Activated naive CD8-positive, alpha-beta T cell treated with anti-CD3 and anti-CD28 coated beads, Interleukin-2, amount 10 ng/mL, durations not matched to agents 7 days and 5 days (primary cell): ENCODE measurements around the gene CARD18. TPM values are rescaled to one million over a fixed set of nuclear protein-coding genes. Genes with fewer than 3 reads are reported as not detected.

Experiments
- ATAC-seq: fragments of 150-1000 bp; cut with Tn5 transposase; one replicate; pipeline ENCODE4 v1.10.0; 2021; ENCODE audit warnings: low read depth, moderate library complexity
- POLR2A ChIA-PET: fragments of 350-600 bp; sonication (Branson Sonifier 250); formaldehyde crosslinking; loops from one replicate; lab custom pipeline; 2021; ENCODE audit warnings: antibody characterized with exemption; lab: Charles Lee
- DNase-seq: peaks from one replicate; pipeline ENCODE4 v3.0.0; 2021
- H3K27ac Mint-ChIP-seq: one replicate; pipeline ENCODE4 v1.8.0; 2022; ENCODE audit warnings: mild to moderate bottlenecking, mixed read lengths
- H3K27me3 Mint-ChIP-seq: one replicate; pipeline ENCODE4 v1.8.0; 2022; ENCODE audit warnings: mild to moderate bottlenecking, moderate library complexity, mixed read lengths
- H3K36me3 Mint-ChIP-seq: one replicate; pipeline ENCODE4 v1.8.0; 2021; ENCODE audit warnings: mild to moderate bottlenecking, mixed read lengths
- H3K4me1 Mint-ChIP-seq: one replicate; pipeline ENCODE4 v1.8.0; 2021; ENCODE audit warnings: mixed read lengths
- H3K4me3 Mint-ChIP-seq: one replicate; pipeline ENCODE4 v1.8.0; 2022; ENCODE audit warnings: mild to moderate bottlenecking, moderate library complexity, mixed read lengths
- H3K9me3 Mint-ChIP-seq: one replicate; pipeline ENCODE4 v1.8.0; 2021; ENCODE audit warnings: mixed read lengths
- total RNA-seq, 2 experiments: library from RNA; stranded (reverse); gene quantifications; one replicate each; pipeline ENCODE4 v1.2.3, GENCODE V29; 2021

The CARD18 gene
- total RNA-seq, 2 experiments from 2014 or later = not detected

GRCh38 chr11:105155679-105156078 lies 16.1 kb upstream of the CARD18 start:
- H3K36me3 Mint-ChIP-seq = no peaks in the 10 kb centered on the region

DNA sequence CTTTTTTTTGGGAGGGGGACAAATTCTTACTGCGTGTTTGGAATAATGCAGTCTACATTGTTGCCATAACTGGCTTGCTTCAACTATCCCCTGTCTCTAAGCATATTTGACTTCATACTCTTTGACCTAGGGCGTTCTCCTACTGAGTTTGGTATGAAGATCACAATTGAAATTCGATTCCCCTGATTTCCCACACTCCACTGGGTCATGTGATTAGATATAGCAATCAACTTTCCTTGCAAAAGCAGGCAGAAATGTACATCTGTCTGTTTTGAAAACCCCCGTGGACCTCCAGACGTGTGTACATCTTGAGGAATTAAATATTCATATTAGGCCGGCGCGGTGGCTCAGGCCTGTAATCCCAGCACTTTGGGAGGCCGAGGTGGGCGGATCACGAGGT lies 13.8 kb upstream of the CARD18 start:
- POLR2A ChIA-PET = no interaction called here
- H3K36me3 Mint-ChIP-seq = no peaks in the 10 kb centered on the region
- DNase-seq (no peak), ATAC-seq (no peak)
- H3K4me1 Mint-ChIP-seq = no peaks in the 10 kb centered on the region
- H3K9me3 Mint-ChIP-seq = no peaks in the 10 kb centered on the region
- no peak overlapping the region for H3K27ac Mint-ChIP-seq
- no peaks in the 10 kb centered on the region for H3K27me3 Mint-ChIP-seq
- H3K4me3 Mint-ChIP-seq = no peak overlapping the region

More at GRCh38 chr11:105155679-105156078, 16.1 kb upstream of the CARD18 start:
- Mint-ChIP-seq H3K27ac (no peak overlapping the region), H3K27me3 (no peaks in the 10 kb centered on the region), H3K9me3 (no peaks in the 10 kb centered on the region), H3K4me1 (no peaks in the 10 kb centered on the region), H3K4me3 (no peak overlapping the region)
- no peak for DNase-seq
- POLR2A ChIA-PET = no interaction called here
- no peak for ATAC-seq

DNA sequence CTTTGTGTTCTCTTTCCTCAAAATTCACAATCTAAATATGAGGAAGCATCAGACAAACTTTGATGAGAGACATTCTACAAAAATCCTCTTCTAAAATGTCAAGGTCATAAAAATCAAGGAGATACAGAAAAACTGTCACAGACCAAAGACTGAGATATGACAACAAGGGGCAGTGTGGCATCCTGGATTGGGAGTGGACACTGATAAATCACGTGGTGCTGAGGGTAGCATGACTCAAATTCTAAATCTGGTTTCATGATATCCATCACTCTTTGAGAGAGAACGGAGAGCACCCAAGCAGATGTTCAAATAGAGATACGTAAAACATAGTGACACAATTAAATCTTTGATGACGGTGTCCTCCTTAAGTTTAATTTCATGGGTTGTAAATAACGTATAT lies 13.0 kb upstream of the CARD18 start:
- Mint-ChIP-seq H3K27ac (no peak overlapping the region), H3K4me3 (no peak overlapping the region), H3K27me3 (no peaks in the 10 kb centered on the region), H3K36me3 (no peaks in the 10 kb centered on the region), H3K9me3 (no peaks in the 10 kb centered on the region), H3K4me1 (no peaks in the 10 kb centered on the region)
- DNase-seq = no peak
- POLR2A ChIA-PET = no interaction called here
- no peak for ATAC-seq

DNA sequence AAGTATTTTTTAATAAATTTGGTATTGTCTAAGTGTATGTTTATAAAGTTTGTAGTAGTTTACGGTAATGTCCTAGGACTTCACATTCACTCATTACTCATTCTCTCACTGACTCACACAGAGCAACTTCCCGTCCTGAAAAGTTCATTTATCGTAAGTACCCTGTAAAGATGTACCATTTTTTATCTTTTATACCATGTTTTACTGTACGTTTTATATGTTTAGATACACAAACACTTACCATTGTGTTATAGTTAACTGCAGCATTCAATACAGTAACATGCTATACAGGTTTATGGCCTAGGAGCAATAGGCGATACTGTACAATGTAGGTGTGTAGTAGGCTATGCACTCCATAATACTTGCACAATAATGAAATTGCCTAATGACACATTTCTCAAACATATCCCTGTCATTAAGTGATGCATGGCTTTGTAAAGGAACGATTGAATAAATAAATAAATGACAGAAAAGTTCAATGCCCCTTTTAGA lies 12.5 kb upstream of the CARD18 start:
- Mint-ChIP-seq H3K4me3 (no peak overlapping the region), H3K36me3 (no peaks in the 10 kb centered on the region), H3K4me1 (no peaks in the 10 kb centered on the region), H3K27ac (no peak overlapping the region), H3K27me3 (no peaks in the 10 kb centered on the region), H3K9me3 (no peaks in the 10 kb centered on the region)
- POLR2A ChIA-PET = no interaction called here
- DNase-seq (no peak), ATAC-seq (no peak)

DNA sequence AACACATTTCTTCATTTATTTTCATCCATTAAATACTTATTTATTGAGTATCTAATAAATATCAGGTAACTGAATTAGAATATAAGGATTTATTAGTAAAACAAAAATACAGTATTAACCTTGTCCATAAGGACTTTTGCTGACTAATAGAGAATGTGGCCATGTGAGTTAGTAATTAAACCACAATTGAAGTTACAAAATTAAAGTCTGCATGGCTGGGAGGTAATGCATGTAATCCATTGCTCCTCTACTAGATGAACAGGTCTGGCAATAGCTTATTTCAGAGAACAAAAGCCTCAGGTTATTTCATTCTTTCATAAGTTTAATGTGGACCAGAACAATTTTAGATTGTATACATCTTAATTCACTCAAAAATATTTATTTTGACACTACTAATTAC lies 9.9 kb upstream of the CARD18 start:
- Mint-ChIP-seq H3K9me3 (no peaks in the 10 kb centered on the region), H3K4me3 (no peak overlapping the region), H3K27ac (no peak overlapping the region), H3K27me3 (no peaks in the 10 kb centered on the region), H3K4me1 (no peaks in the 10 kb centered on the region), H3K36me3 (no peaks in the 10 kb centered on the region)
- ATAC-seq = no peak
- DNase-seq = no peak
- POLR2A ChIA-PET = no interaction called here

DNA sequence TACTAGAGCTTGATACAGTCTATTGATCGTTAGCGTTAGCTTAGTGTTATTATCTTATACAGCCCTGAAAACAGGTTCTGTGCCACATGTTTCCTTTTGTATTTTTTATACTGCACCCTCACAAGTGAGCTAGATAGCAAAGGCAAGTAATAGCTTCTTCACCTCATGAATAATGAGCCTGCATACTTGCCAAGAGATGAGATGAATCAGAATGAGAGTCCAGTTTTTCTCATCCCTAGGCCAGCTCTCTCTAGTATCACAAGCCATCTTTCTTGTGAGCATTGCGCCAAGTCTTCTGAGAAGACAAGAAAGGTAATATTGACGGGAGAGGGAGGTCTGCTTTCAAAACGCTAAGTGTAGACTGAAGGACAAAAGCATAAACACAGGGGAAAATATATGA lies 8.7 kb upstream of the CARD18 start:
- Mint-ChIP-seq H3K36me3 (no peaks in the 10 kb centered on the region), H3K9me3 (no peaks in the 10 kb centered on the region), H3K4me1 (no peaks in the 10 kb centered on the region), H3K27ac (no peak overlapping the region), H3K27me3 (peaks cover 2% of the 10 kb centered on the region), H3K4me3 (no peak overlapping the region)
- no peak for DNase-seq
- ATAC-seq = no peak
- POLR2A ChIA-PET = no interaction called here

GRCh38 chr11:105144887-105145286 lies 5.3 kb upstream of the CARD18 start:
- H3K4me3 Mint-ChIP-seq = no peak overlapping the region
- peaks cover 1% of the 10 kb centered on the region for H3K9me3 Mint-ChIP-seq
- H3K4me1 Mint-ChIP-seq = peaks cover 1% of the 10 kb centered on the region
- DNase-seq (no peak), ATAC-seq (no peak)
- no peak overlapping the region for H3K27ac Mint-ChIP-seq
- peaks cover 2% of the 10 kb centered on the region for H3K27me3 Mint-ChIP-seq
- no peaks in the 10 kb centered on the region for H3K36me3 Mint-ChIP-seq
- POLR2A ChIA-PET = no interaction called here

DNA sequence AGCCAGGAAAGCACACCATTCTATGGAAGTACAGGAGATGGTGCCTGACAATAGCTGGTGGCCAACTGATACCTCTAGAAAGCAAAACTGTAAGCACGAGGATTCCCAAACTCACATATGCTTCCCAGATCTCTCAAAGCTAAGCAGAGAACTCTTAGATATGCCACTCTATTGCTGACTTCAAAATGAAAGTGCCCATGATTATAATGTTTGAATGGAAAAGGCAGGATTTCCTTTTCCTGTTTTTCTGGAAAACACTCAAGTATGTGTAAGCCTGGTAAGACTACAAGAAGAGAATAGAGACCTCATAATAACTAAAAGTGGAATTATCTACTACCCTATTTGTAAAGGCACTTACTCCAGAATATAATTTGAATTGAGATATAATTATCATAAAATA lies 2.6 kb upstream of the CARD18 start:
- DNase-seq (no peak), ATAC-seq (no peak)
- Mint-ChIP-seq H3K4me1 (peaks cover 1% of the 10 kb centered on the region), H3K27ac (no peak overlapping the region), H3K4me3 (no peak overlapping the region), H3K9me3 (peaks cover 1% of the 10 kb centered on the region), H3K36me3 (no peaks in the 10 kb centered on the region), H3K27me3 (peaks cover 2% of the 10 kb centered on the region)
- POLR2A ChIA-PET = no interaction called here

DNA sequence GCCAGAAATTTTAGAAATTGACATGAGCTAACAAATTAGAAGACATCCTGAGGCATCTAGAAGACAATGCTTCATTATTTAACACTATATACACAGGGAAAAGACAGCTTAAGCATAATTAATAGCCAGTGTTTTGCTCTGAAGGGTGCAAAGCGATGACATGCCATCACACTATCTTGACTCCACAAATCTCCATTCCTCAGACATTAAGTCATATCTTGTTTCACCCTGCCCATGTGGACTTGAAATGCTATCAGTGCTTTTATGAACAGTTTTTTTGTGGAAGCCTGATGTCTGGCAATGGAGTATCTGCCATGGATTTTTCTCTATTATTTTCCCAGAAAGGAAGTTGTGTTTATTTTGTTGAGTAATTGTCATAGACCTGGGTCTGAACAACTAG lies 2.3 kb downstream of the CARD18 start:
- Mint-ChIP-seq H3K36me3 (no peaks in the 10 kb centered on the region), H3K27me3 (no peaks in the 10 kb centered on the region), H3K27ac (no peak overlapping the region), H3K9me3 (peaks cover 2% of the 10 kb centered on the region), H3K4me1 (peaks cover 1% of the 10 kb centered on the region), H3K4me3 (no peak overlapping the region)
- POLR2A ChIA-PET = no interaction called here
- DNase-seq (no peak), ATAC-seq (no peak)

DNA sequence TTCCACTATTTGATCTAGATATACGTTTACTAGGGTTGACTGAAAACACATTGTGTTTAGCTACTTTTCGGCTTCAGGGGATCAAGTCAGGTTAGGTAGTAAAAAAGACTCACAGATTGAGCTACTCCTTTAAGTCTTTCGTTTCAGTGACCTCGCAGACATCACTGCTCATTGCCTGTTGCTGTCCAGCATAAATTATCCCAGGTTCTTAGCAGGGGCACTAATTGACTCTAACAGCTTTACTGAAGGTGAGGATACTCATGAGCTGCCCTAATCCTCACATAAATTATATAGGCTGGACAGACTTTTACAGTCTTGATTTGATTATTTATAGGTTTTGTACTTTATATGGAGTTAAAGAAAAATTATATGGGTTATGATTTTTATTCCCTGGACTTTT lies 3.7 kb downstream of the CARD18 start:
- H3K36me3 Mint-ChIP-seq = no peaks in the 10 kb centered on the region
- POLR2A ChIA-PET = no interaction called here
- ATAC-seq (no peak), DNase-seq (no peak)
- H3K27ac Mint-ChIP-seq = no peak overlapping the region
- no peaks in the 10 kb centered on the region for H3K27me3 Mint-ChIP-seq
- H3K4me3 Mint-ChIP-seq = no peak overlapping the region
- peaks cover 9% of the 10 kb centered on the region for H3K9me3 Mint-ChIP-seq
- H3K4me1 Mint-ChIP-seq = no peaks in the 10 kb centered on the region

- POLR2A ChIA-PET = no interaction called here
- peaks cover 10% of the 10 kb centered on the region for H3K9me3 Mint-ChIP-seq
- no peaks in the 10 kb centered on the region for H3K36me3 Mint-ChIP-seq
- H3K4me1 Mint-ChIP-seq = no peaks in the 10 kb centered on the region
- H3K4me3 Mint-ChIP-seq = no peak overlapping the region
- H3K27ac Mint-ChIP-seq = no peak overlapping the region
- ATAC-seq (no peak), DNase-seq (no peak)
- H3K27me3 Mint-ChIP-seq = no peaks in the 10 kb centered on the region
Measured at GRCh38 chr11:105132716-105133511, 6.7 kb downstream of the CARD18 start.

GRCh38 chr11:105130189-105130813 lies 9.3 kb downstream of the CARD18 start:
- ATAC-seq (no peak), DNase-seq (no peak)
- Mint-ChIP-seq H3K9me3 (peaks cover 8% of the 10 kb centered on the region), H3K4me1 (no peaks in the 10 kb centered on the region), H3K27ac (no peak overlapping the region), H3K36me3 (no peaks in the 10 kb centered on the region), H3K4me3 (no peak overlapping the region), H3K27me3 (no peaks in the 10 kb centered on the region)
- POLR2A ChIA-PET = no interaction called here

DNA sequence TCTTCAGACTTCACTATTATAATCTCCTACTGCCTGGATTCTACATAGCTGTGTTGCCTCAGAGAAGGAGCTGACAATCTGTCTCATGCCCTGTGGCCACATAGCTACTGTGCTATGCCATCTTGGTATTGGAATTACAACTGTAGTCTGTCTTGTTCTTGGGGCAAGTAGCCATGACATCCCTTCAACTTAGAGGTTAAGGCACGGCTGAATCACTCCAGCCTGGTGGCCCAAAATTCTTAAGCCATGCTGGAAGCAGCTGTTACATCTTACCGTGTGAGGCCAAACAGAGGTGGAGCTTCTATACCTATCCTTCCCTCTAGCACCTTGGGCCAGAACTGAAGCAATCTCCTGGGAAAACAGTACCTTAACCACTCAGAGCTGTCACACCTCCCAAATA lies 14.8 kb downstream of the CARD18 start:
- POLR2A ChIA-PET = no interaction called here
- H3K36me3 Mint-ChIP-seq = no peaks in the 10 kb centered on the region

More for the DNA sequence above, 14.8 kb downstream of the CARD18 start:
- Mint-ChIP-seq H3K4me1 (no peaks in the 10 kb centered on the region), H3K27ac (no peak overlapping the region), H3K4me3 (no peak overlapping the region), H3K27me3 (peaks cover 5% of the 10 kb centered on the region), H3K9me3 (peaks cover 3% of the 10 kb centered on the region)
- no peak for DNase-seq
- no peak for ATAC-seq
